ENCODE results near the gene GDE1. TPM values are rescaled to one million over a fixed set of nuclear protein-coding genes. Genes with fewer than 3 reads are reported as not detected.

Gene GDE1
- total RNA-seq, 1 donor from 2014 or later: 87.0 TPM

GRCh38 chr16:19481769-19482168 lies 40.1 kb downstream of the GDE1 start:
- no peak for DNase-seq (ENCODE audit: low read depth)
- no peak overlapping the region for H3K4me3 ChIP-seq (ENCODE audit: low read depth, low read length)
- no peak for TF ChIP-seq CTCF (conservative IDR thresholded peaks at IDR 0.05; ENCODE audit: low read depth, low read length)

- TF ChIP-seq CTCF (conservative IDR thresholded peaks at IDR 0.05; ENCODE audit: low read depth, low read length): no peak
- DNase-seq (ENCODE audit: low read depth): no peak
- no peak overlapping the region for H3K4me3 ChIP-seq (ENCODE audit: low read depth, low read length)
Observed at GRCh38 chr16:19481296-19481695, 40.6 kb downstream of the GDE1 start.

- H3K4me3 ChIP-seq (ENCODE audit: low read depth, low read length): no peak overlapping the region
- DNase-seq (ENCODE audit: low read depth): no peak
- TF ChIP-seq CTCF (conservative IDR thresholded peaks at IDR 0.05; ENCODE audit: low read depth, low read length): no peak
Observed at GRCh38 chr16:19479302-19479721, 42.6 kb downstream of the GDE1 start.

GRCh38 chr16:19478505-19478904 lies 43.4 kb downstream of the GDE1 start:
- no peak for TF ChIP-seq CTCF (conservative IDR thresholded peaks at IDR 0.05; ENCODE audit: low read depth, low read length)
- H3K4me3 ChIP-seq (ENCODE audit: low read depth, low read length): no peak overlapping the region
- no peak for DNase-seq (ENCODE audit: low read depth)

GRCh38 chr16:19474617-19475016 lies 47.3 kb downstream of the GDE1 start:
- no peak for TF ChIP-seq CTCF (conservative IDR thresholded peaks at IDR 0.05; ENCODE audit: low read depth, low read length)
- H3K4me3 ChIP-seq (ENCODE audit: low read depth, low read length): no peak overlapping the region
- DNase-seq (ENCODE audit: low read depth): no peak

GRCh38 chr16:19472482-19472881 lies 49.4 kb downstream of the GDE1 start:
- DNase-seq (ENCODE audit: low read depth): no peak
- no peak for TF ChIP-seq CTCF (conservative IDR thresholded peaks at IDR 0.05; ENCODE audit: low read depth, low read length)
- no peak overlapping the region for H3K4me3 ChIP-seq (ENCODE audit: low read depth, low read length)

GRCh38 chr16:19468300-19468699 lies 53.6 kb downstream of the GDE1 start:
- no peak overlapping the region for H3K4me3 ChIP-seq (ENCODE audit: low read depth, low read length)
- no peak for DNase-seq (ENCODE audit: low read depth)
- TF ChIP-seq CTCF (conservative IDR thresholded peaks at IDR 0.05; ENCODE audit: low read depth, low read length): no peak
